Activated T-cell treated with anti-CD3 and anti-CD28 coated beads, Interleukin-2, amount 50 U/mL, for 48 hours (primary cell): ENCODE data around the gene PARD6B.
A peak's percentile ranks its signal among the peaks of the same experiment; 100 is the strongest.
"Not testable (repeated sequence)": the region's sequence is repeated elsewhere in the genome, so short reads cannot be mapped to it uniquely, and the experiment has no call there.

Experiments
- DNase-seq, 2 experiments: peaks; one replicate each; pipeline ENCODE4 v3.0.0-alpha.2; 2020

PARD6B gene

DNA sequence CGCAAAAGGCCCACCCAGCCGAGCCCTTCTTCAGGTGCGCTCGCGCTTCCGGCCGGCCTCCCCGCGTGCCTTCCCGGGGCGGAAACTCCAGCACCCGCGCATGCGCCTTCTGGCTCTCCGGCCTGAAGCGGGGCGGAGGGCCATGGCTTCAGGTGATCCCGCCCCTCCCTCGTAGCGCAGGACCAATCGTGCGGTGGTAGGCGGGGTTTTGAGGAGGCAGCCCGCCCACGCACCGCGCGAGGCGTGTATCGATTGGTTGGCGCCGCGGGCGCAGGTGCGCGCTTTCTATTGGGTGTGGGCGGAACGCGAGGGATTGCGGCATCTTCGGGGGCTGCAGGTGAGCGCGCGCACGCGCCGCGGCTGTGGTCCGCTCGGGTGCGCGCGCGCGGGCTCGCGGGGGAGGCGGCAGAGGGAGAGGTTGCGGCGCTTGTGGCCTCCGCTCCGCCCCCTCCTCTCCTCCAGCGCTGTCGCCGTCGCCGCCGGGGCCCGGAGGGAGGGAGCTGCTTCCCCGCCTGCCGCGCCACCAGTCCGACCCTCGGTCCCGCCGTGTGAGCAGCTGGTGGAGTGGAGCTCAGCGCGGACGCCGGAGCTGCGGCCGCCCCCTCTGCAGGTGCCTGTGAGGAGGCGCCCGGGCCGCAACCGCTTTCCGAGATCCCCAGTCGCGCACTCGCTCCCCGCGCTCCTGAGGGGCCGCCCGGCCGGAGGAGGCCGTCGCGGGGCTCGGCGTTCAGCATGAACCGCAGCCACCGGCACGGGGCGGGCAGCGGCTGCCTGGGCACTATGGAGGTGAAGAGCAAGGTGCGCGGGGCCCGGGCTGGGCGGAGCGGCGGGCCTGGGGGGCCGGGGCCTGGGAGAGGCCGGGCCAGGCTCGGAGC is at the start of gene PARD6B:
PARD6B (plus strand) TSS at position 526 of the 875 bp plus-strand sequence; CDS start at position 733, 207 bp downstream.
- DNase-seq: peak; percentile 99

DNA sequence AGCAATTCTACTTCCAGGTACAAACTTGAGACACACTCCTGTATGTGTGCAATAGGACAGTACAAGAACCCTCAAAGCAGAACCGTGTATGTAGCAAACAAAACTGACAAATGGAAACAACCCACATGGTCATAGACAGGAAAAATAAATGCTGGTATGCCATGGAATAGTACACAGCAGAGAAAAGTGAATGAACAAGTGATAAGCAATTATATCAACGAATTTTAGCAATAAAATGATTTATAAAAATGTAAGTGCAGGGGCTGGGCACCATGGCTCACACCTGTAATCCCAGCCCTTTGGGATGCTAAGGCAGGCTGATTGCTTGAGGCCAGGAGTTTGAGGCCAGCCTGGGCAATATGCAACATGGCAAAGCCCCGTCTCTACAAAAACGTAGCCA is 49.3 kb upstream of the PARD6B start:
- no peak for DNase-seq

- no peak for DNase-seq
These were observed 48.3 kb upstream of the PARD6B start for GRCh38 chr20:50682947-50683530.

DNA sequence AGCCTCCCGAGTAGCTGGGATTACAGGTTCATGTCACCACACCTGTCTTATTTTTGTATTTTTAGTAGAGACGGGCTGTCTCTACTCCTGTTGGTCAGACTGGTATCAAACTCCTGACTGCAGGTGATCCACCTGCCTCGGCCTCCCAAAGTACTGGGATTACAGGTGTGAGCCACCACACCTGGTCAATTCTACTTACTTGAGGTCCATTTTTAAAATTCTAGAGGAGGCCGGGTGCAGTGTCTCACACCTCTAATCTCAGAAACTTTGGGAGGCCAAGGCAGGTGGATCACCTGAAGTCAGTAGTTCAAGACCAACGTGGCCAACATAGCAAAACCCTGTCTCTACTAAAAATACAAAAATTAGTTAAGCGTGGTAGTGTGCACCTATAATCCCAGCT is 47.8 kb upstream of the PARD6B start:
- DNase-seq: no peak

GRCh38 chr20:50686821-50687220 is 44.6 kb upstream of the PARD6B start:
- DNase-seq: no peak

DNA sequence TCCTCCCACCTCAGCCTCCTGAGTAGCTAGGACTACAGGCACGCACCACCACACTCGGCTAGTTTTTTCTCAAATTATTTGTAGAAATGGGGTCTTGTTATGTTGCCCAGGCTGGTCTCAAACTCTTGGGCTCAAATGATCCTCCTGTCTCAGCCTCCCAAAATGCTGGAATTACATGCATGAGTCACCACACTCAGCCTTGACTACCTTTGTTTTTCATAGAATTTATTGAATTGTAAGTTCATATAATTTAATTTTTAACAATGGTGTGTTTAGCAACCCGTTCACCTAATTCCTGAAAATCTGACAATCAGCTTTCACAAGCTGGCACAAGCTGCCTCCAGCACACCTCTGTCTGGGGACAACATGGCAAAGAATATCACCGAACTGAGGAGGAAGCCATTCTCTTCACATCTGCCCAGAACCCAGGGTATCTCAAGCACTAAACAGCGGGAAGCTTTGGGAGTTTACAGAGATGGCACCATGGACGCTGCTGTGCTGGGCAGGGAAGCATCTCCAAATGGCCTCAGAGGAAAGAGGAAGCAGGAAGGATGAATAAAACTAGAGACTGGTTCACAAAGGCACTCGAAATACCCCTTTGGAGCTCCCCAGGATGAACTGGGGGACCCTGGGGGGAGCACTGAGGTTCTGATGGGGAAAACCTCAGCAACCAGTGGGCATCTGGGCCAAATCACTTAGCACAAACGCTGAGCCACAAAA is 43.0 kb upstream of the PARD6B start:
- DNase-seq: no peak

- no peak for DNase-seq
These were observed 41.3 kb upstream of the PARD6B start for GRCh38 chr20:50689864-50690649.

- peak; percentile 17 to 22 for DNase-seq
These were observed 40.5 kb upstream of the PARD6B start, which contains the start of gene RIPOR3 for GRCh38 chr20:50690650-50691572. RIPOR3 (minus strand) TSS chr20:50691542; CDS start chr20:50691128, 414 bp downstream.

DNA sequence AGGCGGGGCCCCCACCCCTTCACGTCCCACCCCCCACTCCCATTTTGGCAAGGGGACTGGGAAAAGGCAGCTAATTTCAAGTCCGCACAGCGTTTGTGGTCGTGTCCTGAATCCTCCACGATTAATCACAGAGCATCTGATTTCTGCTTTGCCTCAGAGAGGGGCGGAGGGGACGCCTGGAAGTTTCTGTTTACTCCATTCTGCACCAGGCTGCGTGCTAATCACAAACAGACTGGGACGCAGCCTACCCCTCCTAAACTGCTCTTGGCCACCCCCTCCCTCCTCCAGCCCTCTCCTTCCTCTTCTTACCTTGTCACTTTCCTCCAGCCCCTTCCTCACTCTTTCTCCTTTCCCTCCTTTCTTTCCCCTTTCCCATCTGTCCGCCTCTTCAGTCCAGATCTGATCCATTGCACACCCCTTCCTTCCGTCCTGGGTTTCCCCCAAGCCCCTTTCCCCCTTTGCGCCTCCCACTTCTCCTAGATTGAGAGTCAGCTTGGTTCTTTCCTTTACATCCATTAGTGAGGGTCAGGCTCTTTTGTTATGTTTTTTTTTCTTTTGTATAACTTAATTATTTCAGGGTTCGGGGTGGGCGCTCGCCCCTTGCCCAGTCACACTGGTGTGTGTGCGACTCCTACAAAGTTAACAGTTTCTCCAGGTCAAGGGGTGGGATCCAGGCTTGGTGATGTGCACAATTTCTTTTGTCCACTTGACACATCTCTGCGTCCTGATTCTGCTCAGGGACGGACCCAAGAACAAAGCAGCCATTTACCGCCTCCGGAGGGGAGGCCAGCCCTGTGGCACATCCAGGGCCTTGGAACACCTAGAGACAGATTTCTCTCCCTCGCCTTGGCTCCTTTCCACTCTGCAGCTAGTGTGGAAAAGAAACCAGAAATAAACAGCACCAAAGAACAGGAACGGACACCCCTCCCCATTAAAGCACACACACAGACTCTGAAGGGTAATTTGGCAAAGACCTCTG is 39.5 kb upstream of the PARD6B start:
- peak in 1 of 2 experiments; percentile 17 for DNase-seq

DNA sequence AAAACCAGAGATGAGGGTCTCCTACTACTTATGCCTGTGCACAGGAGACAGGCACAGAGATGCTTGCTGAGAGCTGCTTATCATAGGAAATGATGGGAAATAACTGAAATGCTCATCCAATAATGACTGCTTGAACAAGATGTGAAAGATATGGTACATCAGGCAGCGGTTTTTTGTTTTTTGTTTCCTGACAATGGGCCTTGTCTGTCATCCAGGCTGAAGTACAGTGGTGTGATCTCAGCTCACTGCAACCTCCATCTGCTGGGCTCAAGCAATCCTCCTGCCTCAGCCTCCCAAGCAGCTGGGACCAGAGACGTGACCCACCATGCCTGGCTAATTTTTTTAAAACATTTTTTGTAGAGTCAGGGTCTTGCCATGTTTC is 38.8 kb upstream of the PARD6B start:
- no peak for DNase-seq

DNA sequence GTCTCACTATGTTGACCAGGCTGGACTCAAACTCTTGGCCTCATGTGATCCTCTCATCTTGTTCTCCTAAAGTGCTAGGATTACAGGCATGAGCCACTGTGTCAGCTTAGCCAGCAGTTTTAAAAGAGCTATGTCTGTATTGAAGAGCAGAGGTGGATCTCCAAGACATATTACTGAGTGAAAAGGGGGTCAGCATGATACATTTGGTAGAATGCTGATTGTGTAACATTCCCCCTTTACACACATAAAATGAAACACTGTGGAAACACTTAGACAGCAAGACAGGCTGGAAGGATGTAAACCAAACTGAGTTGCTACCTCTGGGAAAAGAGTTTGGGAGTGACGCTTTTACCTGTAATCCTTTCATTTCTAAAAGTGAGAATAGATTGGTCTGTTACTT is 38.4 kb upstream of the PARD6B start:
- DNase-seq: no peak

- no peak for DNase-seq
These were observed 36.8 kb upstream of the PARD6B start for GRCh38 chr20:50694379-50695134.

DNA sequence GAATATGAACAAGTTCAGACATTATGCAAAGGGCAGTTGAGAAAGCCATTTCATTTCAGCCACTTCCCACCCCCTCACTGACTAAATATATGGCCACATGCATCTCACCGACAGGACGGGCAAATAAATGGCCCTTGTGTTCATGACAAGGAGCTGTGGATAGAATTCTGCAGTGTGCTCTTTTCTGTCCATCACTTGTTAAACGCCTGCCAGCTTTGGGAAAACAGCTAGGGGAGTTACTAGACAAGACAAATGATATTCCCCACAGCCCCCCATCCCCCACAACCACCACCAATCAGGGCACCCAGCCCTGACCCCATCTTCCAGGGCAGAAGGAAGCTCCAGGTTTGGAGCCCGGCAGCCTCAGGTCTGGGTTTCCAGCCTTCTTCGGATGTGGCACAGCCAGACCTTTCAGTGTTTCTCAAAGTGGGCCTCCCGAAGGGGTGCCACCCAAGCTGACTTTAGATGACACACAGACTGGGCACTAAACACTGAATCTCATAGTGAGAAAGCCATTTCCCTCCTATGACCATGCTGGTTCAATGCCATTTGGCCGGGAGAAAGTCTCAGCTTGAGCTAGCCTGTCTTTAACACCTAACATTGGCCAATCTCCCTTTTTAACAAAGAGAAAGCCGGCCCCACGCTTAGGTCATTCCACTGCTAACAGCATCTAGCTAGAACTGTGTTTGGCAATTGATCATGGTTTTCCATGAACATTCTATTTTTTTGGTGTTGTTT is 36.1 kb upstream of the PARD6B start:
- DNase-seq: no peak

DNA sequence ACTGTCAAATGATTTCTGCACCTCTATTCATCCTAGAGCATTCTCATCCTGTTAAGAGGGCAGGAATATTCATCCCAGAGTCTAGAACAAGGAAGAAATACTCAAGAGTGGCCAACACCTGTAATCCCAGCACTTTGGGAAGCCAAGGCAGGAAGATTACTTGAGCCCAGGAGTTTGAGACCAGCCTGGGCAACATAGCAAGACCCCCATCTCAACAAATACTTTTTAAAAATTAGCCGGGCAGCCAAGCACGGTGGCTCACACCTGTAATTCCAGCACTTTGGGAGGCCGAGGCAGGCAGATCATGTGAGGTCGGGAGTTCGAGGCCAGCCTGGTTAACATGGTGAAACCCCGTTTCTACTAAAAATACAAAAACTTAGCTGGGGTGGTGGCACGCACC is 33.1 kb upstream of the PARD6B start:
- not testable (repeated sequence) for DNase-seq

GRCh38 chr20:50699688-50700087 is 31.7 kb upstream of the PARD6B start:
- no peak for DNase-seq

GRCh38 chr20:50701041-50701963 is 30.1 kb upstream of the PARD6B start:
- DNase-seq: no peak

GRCh38 chr20:50703651-50704438 is 27.5 kb upstream of the PARD6B start:
- DNase-seq: not testable (repeated sequence)
